Measurements from ENCODE around the gene FAM98B.

FAM98B gene

GRCh38 chr15:38509152-38509551 is 55.2 kb downstream of the FAM98B start:
- no peak for DNase-seq

GRCh38 chr15:38512901-38513300 is 59.0 kb downstream of the FAM98B start:
- no peak for DNase-seq

DNA sequence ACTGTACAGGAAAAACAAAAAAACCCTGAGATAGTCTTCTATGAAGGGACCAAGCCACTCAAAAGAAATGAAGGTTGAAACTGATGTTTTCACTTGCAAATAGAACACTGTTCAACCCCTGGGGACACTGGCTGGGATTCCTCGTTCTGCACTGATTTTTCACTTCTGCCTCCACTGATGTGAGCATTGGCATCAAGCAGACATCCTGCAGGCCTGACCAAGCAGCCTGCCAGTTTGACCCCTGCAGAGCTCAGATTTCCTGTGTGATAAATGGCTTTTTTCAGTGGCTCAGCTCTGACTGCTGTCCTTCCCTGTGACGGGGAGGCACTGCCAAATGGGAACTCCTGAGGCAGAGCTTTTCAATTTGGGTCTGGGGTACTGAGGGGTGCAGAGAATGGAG is 60.7 kb downstream of the FAM98B start:
- no peak for DNase-seq

DNA sequence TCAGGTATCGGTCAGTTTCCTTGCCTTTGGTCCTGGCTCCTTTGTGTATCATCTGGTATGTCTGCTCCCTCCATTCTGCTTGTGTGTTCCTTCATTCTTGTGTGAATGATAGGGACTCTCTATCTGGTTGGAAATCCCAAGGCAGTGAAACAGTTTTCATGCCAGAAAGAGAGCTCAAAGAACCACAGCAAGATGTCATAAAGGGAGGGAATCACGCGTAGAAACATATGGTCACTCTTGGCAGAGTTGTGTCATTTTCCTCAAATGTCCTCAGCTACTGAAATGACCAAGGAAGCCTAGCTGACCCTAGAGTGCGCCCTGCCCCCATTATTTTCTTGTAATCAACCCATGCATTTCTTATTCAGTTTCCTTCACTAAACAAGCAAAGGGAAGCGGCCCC is 62.7 kb downstream of the FAM98B start:
- DNase-seq = no peak

GRCh38 chr15:38517312-38517975 is 63.5 kb downstream of the FAM98B start:
- no peak for DNase-seq

GRCh38 chr15:38518084-38518483 is 64.2 kb downstream of the FAM98B start:
- DNase-seq = no peak

- no peak for DNase-seq
Measured at GRCh38 chr15:38520035-38520434, 66.1 kb downstream of the FAM98B start.

GRCh38 chr15:38521316-38521715 is 67.4 kb downstream of the FAM98B start:
- no peak for DNase-seq

DNA sequence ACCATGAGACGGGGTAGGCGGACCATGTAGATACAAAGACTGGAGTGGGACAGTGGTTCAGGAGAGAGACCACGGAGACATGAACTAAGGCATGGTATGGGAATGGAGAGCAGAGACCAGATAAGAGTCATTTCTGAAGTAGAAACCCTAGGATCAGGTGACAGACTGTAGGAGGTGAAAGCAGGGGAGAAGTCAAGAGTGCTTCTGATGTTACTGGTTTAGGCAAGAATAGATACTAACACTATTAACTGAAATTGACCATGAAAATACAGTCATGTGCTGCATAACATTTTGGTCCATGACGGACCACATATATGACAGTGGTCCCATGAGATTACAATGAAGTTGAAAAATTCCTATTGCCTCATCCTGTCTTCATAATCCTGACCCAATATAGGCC is 69.0 kb downstream of the FAM98B start:
- DNase-seq = no peak

- no peak for DNase-seq
Measured at GRCh38 chr15:38524156-38524555, 70.2 kb downstream of the FAM98B start.

DNA sequence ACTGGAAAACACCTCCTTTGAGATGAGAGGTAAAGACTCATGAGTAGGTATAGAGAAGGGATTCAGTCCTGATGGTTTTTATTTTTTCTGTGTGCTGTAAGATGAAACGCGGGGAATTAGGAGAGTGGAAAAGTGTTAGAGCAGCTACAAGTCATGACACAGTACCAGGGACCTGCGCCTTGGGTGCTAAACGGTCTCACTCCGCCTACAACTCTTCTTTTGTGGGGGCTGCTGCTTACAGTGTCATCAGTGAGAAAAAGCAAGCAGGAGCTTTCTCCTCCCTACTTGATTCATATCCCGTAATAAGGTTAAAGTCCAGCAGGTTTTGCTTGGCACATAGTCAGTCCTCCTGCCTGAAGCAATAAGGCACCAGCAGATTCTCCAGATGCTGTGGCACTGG is 71.6 kb downstream of the FAM98B start:
- no peak for DNase-seq

DNA sequence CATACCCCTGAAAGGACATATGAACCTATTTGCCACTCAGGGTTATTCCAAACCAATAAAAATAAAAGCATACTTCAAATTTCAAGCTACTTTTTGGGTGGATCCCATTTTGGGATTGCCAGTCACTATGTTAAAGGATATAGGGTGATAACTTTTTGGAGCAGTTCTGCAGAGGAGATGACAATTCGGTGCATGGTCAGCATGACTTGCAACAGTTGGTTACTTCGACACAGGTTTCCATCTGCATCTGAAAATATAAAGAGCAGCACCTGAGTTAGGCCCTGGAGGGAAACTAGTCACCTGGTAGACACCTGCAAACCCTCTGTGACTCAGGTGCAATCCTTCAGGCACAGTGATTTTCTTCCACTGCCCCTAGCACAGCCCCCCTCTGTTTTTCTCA is 72.2 kb downstream of the FAM98B start:
- no peak for DNase-seq

- no peak for DNase-seq
Measured at GRCh38 chr15:38528294-38528693, 74.4 kb downstream of the FAM98B start.

DNA sequence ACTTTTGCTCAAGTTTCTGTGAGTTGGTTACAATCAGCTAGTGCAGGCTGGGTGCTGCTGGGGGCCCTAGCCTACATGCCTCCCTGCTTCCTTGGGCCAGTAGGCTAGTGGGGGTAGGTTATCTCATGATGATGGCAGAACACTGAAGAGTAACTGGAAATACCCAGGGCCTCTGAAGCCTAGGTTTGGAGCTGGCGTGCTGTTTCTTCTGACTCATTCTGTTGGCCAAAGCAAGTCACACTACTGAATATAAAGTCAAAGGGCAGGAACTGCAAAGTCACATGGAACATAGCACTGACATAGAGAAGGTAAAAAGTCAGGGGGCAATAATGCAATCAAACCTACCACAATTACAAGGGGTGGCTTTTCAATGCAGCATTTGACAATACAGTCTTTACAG is 76.2 kb downstream of the FAM98B start:
- no peak for DNase-seq

DNA sequence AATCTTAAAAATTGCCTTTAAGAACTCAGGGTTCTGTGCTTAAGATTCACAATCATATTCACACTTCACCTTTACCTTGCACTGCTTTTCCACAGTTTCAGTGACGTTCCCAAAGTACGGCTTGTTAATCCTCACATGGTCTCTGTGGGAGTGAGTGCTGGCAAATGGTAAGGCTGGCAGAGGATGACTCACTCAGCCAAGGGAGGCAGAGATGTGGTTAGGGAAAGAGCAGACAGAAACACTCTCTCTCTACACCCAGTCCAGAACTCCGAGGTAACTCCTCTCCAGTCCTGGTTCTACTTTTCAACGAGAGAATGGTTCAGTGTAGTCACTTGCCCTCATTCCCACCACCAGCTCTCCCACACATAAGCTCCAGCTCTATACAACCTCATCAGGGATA is 77.6 kb downstream of the FAM98B start:
- DNase-seq = no peak

DNA sequence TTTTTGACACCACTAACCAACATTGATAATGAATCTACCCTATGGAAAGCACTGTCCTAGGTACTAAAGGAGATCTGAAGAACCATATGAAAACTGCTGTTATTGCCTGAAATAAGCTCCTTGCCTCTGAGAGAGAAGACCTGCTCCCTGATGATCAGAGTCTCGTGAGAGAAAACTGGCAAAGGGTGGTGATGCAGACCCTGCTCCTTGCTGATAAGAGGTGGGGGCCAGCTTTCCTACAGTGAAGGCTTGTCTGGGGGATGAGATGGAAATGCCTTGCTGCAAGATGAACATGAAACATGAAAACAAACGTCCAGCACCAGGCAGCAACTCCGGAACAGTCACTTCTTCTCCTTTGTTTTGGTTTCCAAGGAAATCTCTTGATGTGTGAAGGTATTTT is 78.8 kb downstream of the FAM98B start:
- no peak for DNase-seq

DNA sequence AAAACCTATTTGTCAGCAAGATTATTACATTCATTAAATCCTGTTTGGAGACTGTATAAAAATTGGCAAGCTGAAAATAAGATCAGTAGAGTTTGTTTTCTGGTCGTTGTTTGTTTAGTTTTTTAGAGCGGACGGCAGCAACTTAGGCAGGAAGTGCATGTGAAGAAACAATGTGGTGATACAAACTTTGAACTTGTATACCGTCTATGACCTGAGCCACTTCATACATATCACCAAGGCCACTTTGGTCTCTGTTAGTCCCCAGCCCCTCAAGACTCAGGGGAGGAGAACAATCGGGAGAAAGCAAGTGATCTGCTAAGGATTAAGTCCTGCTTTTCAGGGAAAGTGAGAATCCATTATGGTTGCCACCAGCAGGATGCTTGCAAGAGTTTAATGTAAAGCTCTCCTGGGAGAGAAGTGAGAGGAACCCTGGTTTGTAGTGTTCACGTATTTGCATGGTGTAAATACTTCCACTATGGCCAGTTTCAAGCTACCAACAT is 79.5 kb downstream of the FAM98B start:
- DNase-seq = no peak

DNA sequence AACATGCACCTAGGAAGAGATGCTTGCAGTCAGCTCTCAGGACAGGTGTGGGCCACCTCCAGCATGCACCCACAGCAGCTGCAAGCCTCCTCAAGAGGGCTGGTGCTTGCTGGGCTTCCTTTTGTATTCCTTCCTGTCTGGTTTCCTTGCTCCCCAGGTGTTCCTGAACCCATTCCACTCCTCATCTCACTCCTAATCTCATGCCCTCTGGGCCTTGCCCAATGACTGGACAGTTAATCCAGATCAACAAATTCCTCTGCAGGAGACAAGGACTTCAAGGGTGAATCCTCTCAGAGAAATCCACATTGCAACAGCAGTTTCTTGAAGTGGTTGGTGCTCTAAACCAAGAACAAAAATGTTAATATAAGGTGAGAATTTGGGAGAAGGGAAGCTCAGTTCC is 80.0 kb downstream of the FAM98B start:
- no peak for DNase-seq

DNA sequence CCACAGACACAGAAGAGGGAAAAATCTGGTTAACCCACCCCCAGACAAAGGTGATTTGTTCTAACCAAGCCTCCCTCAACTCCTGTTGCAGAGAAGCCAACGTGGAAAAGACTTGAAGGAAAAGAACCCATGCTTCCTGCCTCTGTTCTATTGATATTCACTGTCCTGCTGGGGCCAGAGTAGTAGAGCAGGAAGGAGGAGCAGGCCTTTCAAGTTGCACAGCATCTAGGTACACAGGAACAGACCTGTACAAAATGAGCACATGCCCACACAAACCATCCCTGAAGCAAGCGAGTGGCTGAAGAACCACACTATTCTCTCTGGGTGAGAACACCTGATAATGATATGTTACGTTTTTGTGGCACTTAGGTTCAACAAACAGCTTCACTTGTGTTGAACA is 80.8 kb downstream of the FAM98B start:
- no peak for DNase-seq

- no peak for DNase-seq
Measured at GRCh38 chr15:38535491-38536200, 81.7 kb downstream of the FAM98B start.

DNA sequence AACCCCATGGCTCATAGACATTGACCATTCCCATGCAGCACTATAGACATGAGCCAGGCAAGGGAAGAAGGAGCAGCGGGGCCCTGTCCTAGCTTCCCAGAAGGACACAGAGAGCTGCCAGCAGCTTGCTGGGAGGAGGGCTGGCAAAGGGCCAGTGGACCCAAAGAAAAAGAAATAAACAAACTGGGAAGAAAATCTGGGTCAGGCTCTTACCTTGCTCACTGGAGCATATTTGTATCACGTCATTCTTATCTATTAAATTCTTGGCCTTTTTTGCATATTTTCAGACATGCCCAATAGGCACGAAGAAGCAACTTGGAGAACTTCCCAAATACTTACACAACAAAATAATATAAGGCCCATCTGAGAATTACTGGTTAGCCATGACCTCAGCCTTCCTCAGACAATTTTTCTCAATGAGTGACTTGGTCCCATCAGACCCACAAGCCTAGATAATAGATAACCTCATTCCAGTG is 82.3 kb downstream of the FAM98B start:
- no peak for DNase-seq

Measured in activated CD8-positive, alpha-beta memory T cell treated with anti-CD3 and anti-CD28 coated beads, Interleukin-2, amount 50 U/mL, for 48 hours (primary cell).